22Rv1 (cell line): Measurements from ENCODE around the gene TBC1D2B.

ENCODE experiments used
- CTCF ChIP-seq: fragments of 450-650 bp; IDR thresholded peaks from 2 replicates; pipeline ENCODE4 v1.5.1; 2017; ENCODE audit warnings: mild to moderate bottlenecking
- ZFX ChIP-seq: fragments of 450-650 bp; IDR thresholded peaks from 2 replicates; pipeline ENCODE4 v1.6.1; 2017; ENCODE audit warnings: antibody characterized with exemption, borderline replicate concordance

GRCh38 chr15:78041946-78042345 lies 35.6 kb downstream of the TBC1D2B start:
- no peak for TF ChIP-seq CTCF
- no peak for TF ChIP-seq ZFX
